H1 (cell line): ENCODE measurements around the gene TTBK2. TPM values are rescaled to one million over a fixed set of nuclear protein-coding genes. Genes with fewer than 3 reads are reported as not detected.

Experiments
- CTCF ChIA-PET: fragments of 300-600 bp; sonication (Branson Sonifier 250); formaldehyde crosslinking; loops from one replicate; lab custom pipeline; 2021; ENCODE audit not compliant: partially characterized antibody; lab: Charles Lee
- POLR2A ChIA-PET: fragments of 300-600 bp; sonication (Branson Sonifier 250); formaldehyde crosslinking; loops from one replicate; lab custom pipeline; 2021; ENCODE audit warnings: inconsistent platforms; ENCODE audit not compliant: partially characterized antibody; lab: Charles Lee
- DNase-seq, 2 experiments: peaks; one replicate each; pipeline versions ENCODE4 v3.0.0 to v3.0.0-alpha.2; 2010 to 2022; ENCODE audit warnings: low spot score in 2 of 2, low read depth in 1 of 2, mixed read lengths in 1 of 2
- FAIRE-seq: peaks from 2 replicates; lab custom pipeline; 2011; peaks lifted over from hg19 to GRCh38; lab: Jason Lieb, UNC
- H2AFZ ChIP-seq: 2 replicates; pipeline ENCODE4 v1.8.1; 2012; ENCODE audit warnings: low read length, inconsistent platforms
- H2AK5ac ChIP-seq: 2 replicates; pipeline ENCODE4 v1.6.1; 2013; ENCODE audit warnings: low read depth, low read length
- H2BK120ac ChIP-seq: replicated peaks from 2 replicates; pipeline ENCODE3; 2013; ENCODE audit warnings: low read depth, low read length, inconsistent platforms
- H2BK12ac ChIP-seq: 2 replicates; pipeline ENCODE4 v1.6.1; 2013; ENCODE audit warnings: low read depth, low read length
- H2BK15ac ChIP-seq: 2 replicates; pipeline ENCODE4 v1.6.1; 2013; ENCODE audit warnings: low read length
- H2BK20ac ChIP-seq: 2 replicates; pipeline ENCODE4 v1.6.1; 2013; ENCODE audit warnings: low read length
- H2BK5ac ChIP-seq: 2 replicates; pipeline ENCODE4 v1.6.1; 2013; ENCODE audit warnings: low read depth, low read length
- H3K14ac ChIP-seq: 2 replicates; pipeline ENCODE4 v1.6.1; 2013; ENCODE audit warnings: inconsistent platforms; ENCODE audit not compliant: insufficient read length
- H3K18ac ChIP-seq: 2 replicates; pipeline ENCODE4 v1.6.1; 2013; ENCODE audit warnings: low read length; ENCODE audit errors: extremely low read depth
- H3K23ac ChIP-seq: 2 replicates; pipeline ENCODE4 v1.6.1; 2013; ENCODE audit warnings: inconsistent platforms; ENCODE audit not compliant: insufficient read length
- H3K23me2 ChIP-seq: 2 replicates; pipeline ENCODE4 v1.6.1; 2013; ENCODE audit warnings: low read depth, low read length
- H3K27ac ChIP-seq: 2 replicates; pipeline ENCODE4 v1.6.1; 2011; ENCODE audit warnings: low read depth, low read length, inconsistent platforms
- H3K27me3 ChIP-seq, 4 experiments: replicated peaks in 1 of 4; 1 replicate in 1 of 4; 2 replicates in 3 of 4; pipeline versions ENCODE4 v1.6.1 to v1.8.1; 2011 to 2013; ENCODE audit warnings: low read length in 3 of 4, mild to moderate bottlenecking in 3 of 4, inconsistent platforms in 2 of 4, mixed read lengths in 2 of 4, moderate library complexity in 1 of 4; ENCODE audit not compliant: control insufficient read depth in 3 of 4, insufficient read depth in 3 of 4; ENCODE audit errors: extremely low read depth in 1 of 4
- H3K36me3 ChIP-seq, 4 experiments: 2 replicates each; pipeline versions ENCODE4 v1.6.1 to v1.8.1; 2011 to 2013; ENCODE audit warnings: mild to moderate bottlenecking in 4 of 4, low read length in 3 of 4, moderate library complexity in 2 of 4, control low read depth in 1 of 4, inconsistent platforms in 1 of 4; ENCODE audit not compliant: insufficient read depth in 4 of 4, control insufficient read depth in 2 of 4
- H3K4ac ChIP-seq: replicated peaks from 2 replicates; pipeline ENCODE3; 2013; ENCODE audit warnings: low read length, low read depth, mixed read lengths, inconsistent platforms; ENCODE audit not compliant: insufficient read length
- H3K4me1 ChIP-seq, 4 experiments: replicated peaks in 1 of 4; 1 replicate in 1 of 4; 2 replicates in 3 of 4; pipeline versions ENCODE4 v1.6.1 to v1.8.1; 2011 to 2013; ENCODE audit warnings: low read length in 3 of 4, inconsistent platforms in 2 of 4, mixed read lengths in 1 of 4; ENCODE audit not compliant: insufficient read depth in 4 of 4, control insufficient read depth in 3 of 4
- H3K4me2 ChIP-seq, 2 experiments: 2 replicates each; pipeline versions ENCODE4 v1.6.1 to v1.8.1; 2011 to 2013; ENCODE audit warnings: low read depth in 2 of 2, low read length in 2 of 2, control low read depth in 1 of 2, inconsistent platforms in 1 of 2, mild to moderate bottlenecking in 1 of 2; ENCODE audit not compliant: insufficient read depth in 1 of 2
- H3K4me3 ChIP-seq, 4 experiments: fragments of 200-600, 300-600 bp in 1 of 4; sonication (generic), shearing (Covaris generic), sonication (Bioruptor Twin) in 1 of 4; 2 replicates each; pipeline versions ENCODE4 v1.5.1 to v1.8.1; 2011 to 2016; ENCODE audit warnings: low read length in 4 of 4, low read depth in 3 of 4, control low read depth in 2 of 4, inconsistent platforms in 2 of 4, mild to moderate bottlenecking in 2 of 4, mixed read lengths in 1 of 4, moderate library complexity in 1 of 4; ENCODE audit not compliant: insufficient read depth in 2 of 4; ENCODE audit errors: extremely low read depth in 1 of 4
- H3K56ac ChIP-seq: replicated peaks from 2 replicates; pipeline ENCODE3; 2013; ENCODE audit warnings: low read depth, mild to moderate bottlenecking, mixed read lengths, low read length, inconsistent platforms; ENCODE audit not compliant: insufficient read length
- H3K79me1 ChIP-seq: 2 replicates; pipeline ENCODE4 v1.6.1; 2013; ENCODE audit warnings: low read depth, low read length, control low read depth
- H3K79me2 ChIP-seq, 2 experiments: 2 replicates each; pipeline versions ENCODE4 v1.6.1 to v1.8.1; 2012 to 2013; ENCODE audit warnings: low read length in 2 of 2, mild to moderate bottlenecking in 2 of 2, inconsistent platforms in 1 of 2; ENCODE audit not compliant: insufficient read depth in 2 of 2, control insufficient read depth in 1 of 2
- H3K9ac ChIP-seq, 4 experiments: replicated peaks in 1 of 4; 1 replicate in 1 of 4; 2 replicates in 3 of 4; pipeline versions ENCODE4 v1.6.1 to v1.8.1; 2011 to 2013; ENCODE audit warnings: low read depth in 3 of 4, low read length in 3 of 4, control low read depth in 2 of 4, mild to moderate bottlenecking in 2 of 4, moderate library complexity in 2 of 4, inconsistent platforms in 1 of 4; ENCODE audit errors: extremely low read depth in 1 of 4
- H3K9me3 ChIP-seq, 2 experiments: 2 replicates each; pipeline versions ENCODE4 v1.6.1 to v1.8.1; 2012 to 2013; ENCODE audit warnings: mild to moderate bottlenecking in 2 of 2, moderate library complexity in 2 of 2, control low read depth in 1 of 2, inconsistent platforms in 1 of 2, low read depth in 1 of 2, low read length in 1 of 2, mixed read lengths in 1 of 2; ENCODE audit not compliant: insufficient read depth in 2 of 2
- H4K20me1 ChIP-seq, 2 experiments: replicated peaks in 1 of 2; 2 replicates each; pipeline versions ENCODE3 to v1.8.1; 2011 to 2013; ENCODE audit warnings: inconsistent platforms in 2 of 2, low read length in 2 of 2, mild to moderate bottlenecking in 1 of 2; ENCODE audit not compliant: insufficient read depth in 2 of 2, control insufficient read depth in 1 of 2
- H4K5ac ChIP-seq: 2 replicates; pipeline ENCODE4 v1.6.1; 2013; ENCODE audit warnings: low read length, low read depth, mixed read lengths, inconsistent platforms; ENCODE audit not compliant: insufficient read length
- H4K8ac ChIP-seq: 2 replicates; pipeline ENCODE4 v1.8.0; 2013; ENCODE audit warnings: mild to moderate bottlenecking, moderate library complexity, low read length, inconsistent platforms; ENCODE audit not compliant: insufficient read depth; ENCODE audit errors: extremely low read depth
- H4K91ac ChIP-seq: replicated peaks from 2 replicates; pipeline ENCODE3; 2013; ENCODE audit warnings: low read length, mixed read lengths, inconsistent platforms; ENCODE audit not compliant: insufficient read length
- ATF2 ChIP-seq: IDR thresholded peaks from 2 replicates; pipeline ENCODE4 v1.6.1; 2012; ENCODE audit warnings: low read length, inconsistent platforms
- CTBP2 ChIP-seq: IDR thresholded peaks from 2 replicates; pipeline ENCODE4 v1.7.0; 2011; ENCODE audit warnings: borderline replicate concordance, mild to moderate bottlenecking, moderate library complexity, mixed read lengths, low read length; ENCODE audit not compliant: insufficient read depth, insufficient read length
- EGR1 ChIP-seq: IDR thresholded peaks from 2 replicates; pipeline ENCODE4 v1.6.1; 2011; ENCODE audit warnings: low read depth, low read length, borderline replicate concordance
- RFX5 ChIP-seq: IDR thresholded peaks from 2 replicates; pipeline ENCODE4 v1.6.1; 2011; ENCODE audit warnings: low read depth, low read length, improper control_type of control experiment, borderline replicate concordance
- SAP30 ChIP-seq: fragments of 300-600 bp; sonication (generic); IDR thresholded peaks from 2 replicates; pipeline ENCODE4 v1.7.1; 2012; ENCODE audit warnings: low read length, moderate library complexity, mild to moderate bottlenecking, inconsistent platforms; ENCODE audit not compliant: insufficient read depth, insufficient replicate concordance
- SIX5 ChIP-seq: IDR thresholded peaks from 2 replicates; pipeline ENCODE4 v1.6.1; 2011; ENCODE audit warnings: mild to moderate bottlenecking, low read depth, low read length
- SP1 ChIP-seq: IDR thresholded peaks from 2 replicates; pipeline ENCODE4 v1.6.1; 2011; ENCODE audit warnings: low read depth, low read length
- SUZ12 ChIP-seq: fragments of 200-600 bp; sonication (generic); IDR thresholded peaks from 2 replicates; pipeline ENCODE4 v1.6.1; 2012; ENCODE audit warnings: mild to moderate bottlenecking, inconsistent platforms, low read length, moderate library complexity, mixed read lengths
- TAF1 ChIP-seq: IDR thresholded peaks from 2 replicates; pipeline ENCODE4 v1.6.1; 2011; ENCODE audit warnings: mild to moderate bottlenecking, low read depth, low read length
- ZNF274 ChIP-seq: IDR thresholded peaks from 2 replicates; pipeline ENCODE4 v1.7.0; 2012; ENCODE audit warnings: low read length, borderline replicate concordance; ENCODE audit errors: extremely low read depth
- WGBS, 2 experiments: shearing (Covaris generic) in 1 of 2; methylation state at CpG; one replicate each; pipeline versions ENCODE4 v1.1.6 to v1.1.7; 2013 to 2015; ENCODE audit warnings: low lambda C conversion rate in 2 of 2, mixed read lengths in 2 of 2, inconsistent platforms in 1 of 2, low coverage in 1 of 2, missing lambda C conversion rate in 1 of 2; ENCODE audit not compliant: insufficient replicate concordance in 2 of 2, insufficient coverage in 1 of 2, insufficient read length in 1 of 2; ENCODE audit errors: extremely low coverage in 1 of 2, missing lambda C conversion rate in 1 of 2; 5-methylcytosine and 5-hydroxymethylcytosine counted together
- polyA plus RNA-seq, 7 experiments: library from polyadenylated mRNA; depleted of rRNA in 3 of 7; stranded (reverse) in 5 of 7; unstranded in 2 of 7; fragments of >200 nt in 5 of 7; fragments of 200-250 nt in 2 of 7; gene quantifications; 1 replicate in 5 of 7; 2 replicates in 1 of 7; 4 replicates in 1 of 7; pipeline versions ENCODE4 v1.2.1 to v1.2.3, GENCODE V29; 2011 to 2013; ENCODE audit warnings: missing spikeins in 2 of 7, mixed read lengths in 2 of 7
- total RNA-seq: library from RNA; stranded (reverse); fragmentation: NEBNext Ultra II Directional; extraction: Animal tissue kit (Norgen Biotek cat#: 25700); gene quantifications from 2 replicates; pipeline ENCODE4 v1.2.1, GENCODE V29; 2021

Gene TTBK2
- total and polyA plus RNA-seq, 2 of the 8 experiments (the other 6 are each of a cell fraction or from before 2014, with no cell fraction given): 2.7 to 18.2 TPM

- H3K23me2 ChIP-seq: no peaks in the 10 kb centered on the region
- no peak overlapping the region for H2BK12ac ChIP-seq
- H3K4me1 ChIP-seq: no peaks in the 10 kb centered on the region
- no peaks in the 10 kb centered on the region; a peak in 1 of 8 replicates for H3K36me3 ChIP-seq
- no peak for TF ChIP-seq TAF1
- TF ChIP-seq SAP30: no peak
- no peak for TF ChIP-seq SP1
- TF ChIP-seq ATF2: no peak
- TF ChIP-seq ZNF274: no peak
- no peak for TF ChIP-seq RFX5
- TF ChIP-seq SUZ12: no peak
- no peak for TF ChIP-seq EGR1
- no peak for TF ChIP-seq CTBP2
- TF ChIP-seq SIX5: no peak
- TF ChIP-seq, all 59 proteins: peak for 0
- H4K8ac ChIP-seq: no peak overlapping the region
- no peak for FAIRE-seq
- H3K9me3 ChIP-seq: no peaks in the 10 kb centered on the region
- no peaks in the 10 kb centered on the region for H3K79me1 ChIP-seq
- H4K20me1 ChIP-seq: no peaks in the 10 kb centered on the region
- no peak overlapping the region for H3K56ac ChIP-seq
- no peak overlapping the region for H3K4me3 ChIP-seq
- no peaks in the 10 kb centered on the region for H3K27me3 ChIP-seq
- H3K4me2 ChIP-seq: no peak overlapping the region
- ChIA-PET CTCF (interaction anchor here (1.3 kb wide), 1 partner anchor 36 kb away, joined by 4 read pairs; no protein-coding TSS in a partner anchor), POLR2A (no interaction called here)
- H2BK20ac ChIP-seq: no peak overlapping the region
- H3K9ac ChIP-seq: no peak overlapping the region
- H2BK5ac ChIP-seq: no peak overlapping the region
- no peak overlapping the region for H3K23ac ChIP-seq
- H3K27ac ChIP-seq: no peak overlapping the region
- H4K91ac ChIP-seq: no peak overlapping the region
- no peak overlapping the region for H2BK120ac ChIP-seq
- WGBS, 2 experiments: 68% methylated on average over 2 of the region's 2 CpGs; no CpG with 5 or more reads in 1 of the 2 experiments
- H3K14ac ChIP-seq: no peak overlapping the region
- H4K5ac ChIP-seq: no peak overlapping the region
- H2AK5ac ChIP-seq: no peak overlapping the region
- no peak overlapping the region for H2AFZ ChIP-seq
- no peak for DNase-seq
- no peak overlapping the region for H2BK15ac ChIP-seq
- no peaks in the 10 kb centered on the region for H3K79me2 ChIP-seq
- H3K4ac ChIP-seq: no peak overlapping the region
- no peak overlapping the region for H3K18ac ChIP-seq
Measured at GRCh38 chr15:42863572-42864239, 56.9 kb downstream of the TTBK2 start.
